ENCODE measurements around the gene ABHD5.

Gene ABHD5

DNA sequence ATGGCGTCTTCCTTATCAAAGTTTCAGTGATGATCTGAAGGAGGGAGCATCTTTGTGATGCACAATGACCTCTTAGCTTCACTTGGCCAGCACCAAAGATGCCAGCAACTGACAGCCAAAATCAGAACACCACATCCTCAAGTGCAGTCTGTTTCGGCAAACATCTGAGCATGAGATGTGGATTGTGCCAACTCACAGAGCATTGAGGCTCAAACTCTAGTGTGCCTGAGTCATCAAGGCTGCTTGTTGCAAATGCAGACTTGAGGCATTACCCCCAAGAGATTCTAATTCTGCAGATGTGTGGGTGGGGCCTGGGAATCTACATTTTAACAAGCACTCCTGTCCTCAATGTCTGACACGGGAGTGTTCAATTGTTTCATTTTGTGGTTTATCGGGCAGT, 35.8 kb downstream of the ABHD5 start:
- DNase-seq, result no peak

GRCh38 chr3:43727930-43728329, 37.2 kb downstream of the ABHD5 start:
- DNase-seq, result no peak

DNA sequence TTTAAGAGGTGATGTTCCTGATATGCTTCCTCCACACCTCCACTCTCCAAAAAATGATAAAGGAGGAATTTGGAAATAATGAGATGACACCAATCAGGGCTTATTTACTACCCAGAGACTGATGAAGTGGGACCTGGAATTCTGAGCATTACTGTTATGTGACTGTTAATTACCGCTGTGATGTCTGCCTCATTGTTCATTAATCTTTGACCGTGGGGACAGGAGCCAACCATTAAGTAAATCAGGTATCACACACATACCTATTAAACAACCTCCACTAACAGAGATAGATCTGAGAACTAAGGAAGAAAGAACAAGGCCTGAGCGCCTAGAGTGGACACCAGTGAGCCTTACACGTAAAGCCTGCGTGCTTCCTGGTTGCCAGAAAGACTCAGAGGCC, 37.7 kb downstream of the ABHD5 start:
- no peak for DNase-seq

GRCh38 chr3:43728947-43729346, 38.2 kb downstream of the ABHD5 start:
- no peak for DNase-seq

DNA sequence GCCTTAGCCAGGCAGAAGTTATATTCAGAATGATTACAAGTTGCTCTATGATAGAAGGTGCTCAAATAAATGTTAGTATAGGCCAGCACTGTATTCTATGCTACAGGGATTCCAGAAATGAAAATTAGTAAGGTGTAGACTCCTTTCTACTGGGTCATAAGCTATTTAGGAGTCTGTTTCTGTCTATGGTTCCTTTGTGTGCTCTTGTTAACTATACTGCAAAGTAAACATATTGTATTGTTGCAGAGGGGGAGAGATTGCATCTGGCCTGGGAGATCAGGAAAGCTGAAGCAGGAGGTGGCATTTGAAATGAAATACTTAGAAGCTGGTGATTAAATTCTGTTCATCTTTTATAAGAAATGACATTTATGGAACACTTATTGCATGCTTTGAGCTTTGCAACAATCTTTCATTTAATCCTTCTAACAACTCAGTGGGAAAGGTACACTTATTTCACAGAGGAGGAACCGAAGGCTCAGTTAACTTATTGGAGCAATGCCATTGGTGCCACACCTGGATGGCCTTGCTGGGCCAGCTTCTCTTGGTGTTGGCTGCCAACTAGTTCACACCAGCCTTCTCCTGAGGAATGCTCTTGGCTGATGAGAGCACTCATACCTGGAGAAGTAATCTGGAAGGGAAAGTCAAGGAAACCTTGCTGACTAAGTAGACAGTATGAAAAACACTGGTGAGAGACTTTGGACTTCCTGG, 39.1 kb downstream of the ABHD5 start:
- no peak for DNase-seq

DNA sequence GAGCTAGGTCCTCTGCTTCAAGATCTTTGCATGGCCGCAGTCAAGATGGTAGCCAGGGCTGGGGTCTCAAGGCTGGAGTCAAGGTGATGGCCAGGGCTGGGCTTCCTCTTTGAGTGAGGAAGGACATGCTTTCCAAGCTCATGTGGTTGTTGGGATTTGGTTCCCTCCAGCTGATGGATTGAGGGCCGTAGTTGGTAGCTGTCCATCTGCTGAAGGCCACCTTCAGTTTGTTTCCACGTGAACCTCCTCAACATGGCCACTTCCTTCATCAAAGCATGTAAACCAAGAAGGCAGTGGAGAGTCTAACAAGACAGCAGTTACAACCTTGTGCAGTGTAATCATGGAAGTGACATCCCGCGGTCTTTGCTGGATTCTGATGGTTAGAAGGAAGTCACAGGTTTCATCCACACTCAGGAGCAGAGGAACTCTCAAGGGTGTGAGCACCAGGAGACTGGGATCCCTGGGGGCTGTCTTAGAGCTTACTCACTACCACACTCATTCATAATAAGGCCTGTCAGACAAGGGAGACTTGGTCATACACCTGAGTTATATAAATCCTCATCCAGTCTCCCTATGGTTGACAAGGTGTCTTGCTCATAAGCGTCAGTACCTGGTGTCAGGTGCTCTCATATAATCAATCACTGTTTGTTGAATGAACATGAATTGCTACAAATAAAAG, 42.1 kb downstream of the ABHD5 start:
- DNase-seq, result no peak

GRCh38 chr3:43733459-43734384, 43.0 kb downstream of the ABHD5 start:
- DNase-seq, result no peak

GRCh38 chr3:43734685-43735084, 43.9 kb downstream of the ABHD5 start:
- no peak for DNase-seq

DNA sequence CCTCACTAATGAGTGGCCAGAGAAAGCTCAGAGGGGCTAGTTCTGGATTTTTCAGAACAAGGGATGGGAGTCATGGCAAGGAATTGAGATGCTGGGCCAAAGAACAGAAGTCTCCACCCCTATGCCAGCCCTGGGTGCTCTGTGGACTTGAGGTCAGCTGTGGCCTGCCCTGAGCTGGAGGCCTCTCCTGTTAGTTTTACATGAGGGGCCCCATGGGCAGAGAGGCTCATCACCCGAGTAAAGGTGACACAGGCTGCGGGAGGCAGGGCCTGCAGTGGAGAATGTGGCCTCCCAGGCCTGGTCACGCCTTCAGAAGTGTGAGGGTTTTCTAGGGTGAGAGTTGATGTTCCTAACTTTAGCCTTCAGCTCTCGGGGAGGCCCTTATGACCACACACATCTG, 44.9 kb downstream of the ABHD5 start:
- no peak for DNase-seq

DNA sequence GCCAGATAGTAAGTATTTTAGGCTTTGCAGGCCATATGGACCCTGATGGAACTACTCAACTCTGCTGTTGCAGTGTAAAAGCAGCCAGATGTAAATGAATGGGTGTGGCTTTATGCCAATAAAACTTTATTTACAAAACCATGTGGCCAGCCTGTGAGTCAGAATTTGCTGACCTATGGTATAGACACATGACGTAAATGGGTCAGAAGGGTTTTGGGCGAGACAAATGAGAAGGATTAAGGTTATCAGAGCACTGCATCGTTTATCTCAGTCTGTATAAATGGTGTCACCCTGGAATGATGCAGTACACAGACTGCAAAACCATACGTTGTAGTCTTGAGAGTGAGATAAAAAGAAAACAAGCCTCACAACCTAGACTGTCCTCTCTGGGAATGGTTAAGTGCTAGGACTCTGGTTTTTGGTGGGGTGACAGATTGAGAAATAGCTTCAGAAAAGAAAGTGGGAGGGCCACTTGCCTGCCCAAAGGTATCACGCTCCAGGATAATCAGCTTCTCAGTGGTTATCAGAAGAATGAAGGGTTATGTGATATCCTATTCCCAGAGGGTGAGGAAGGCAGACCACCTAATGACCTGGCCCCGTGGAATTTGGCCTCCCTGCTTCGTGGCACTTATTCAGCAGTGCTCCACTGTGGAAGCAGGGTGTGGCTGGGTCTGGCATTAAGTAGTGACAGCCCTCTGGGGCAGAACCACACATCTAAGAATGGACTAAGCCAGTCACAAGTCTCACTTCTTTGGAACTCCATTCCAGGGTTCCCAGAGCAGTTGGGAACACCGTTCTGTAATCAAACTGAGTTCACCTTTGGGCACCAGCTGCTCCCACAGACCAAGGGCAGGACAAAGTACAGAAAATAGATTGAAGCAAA, 46.1 kb downstream of the ABHD5 start:
- no peak for DNase-seq

GRCh38 chr3:43738305-43738704, 47.6 kb downstream of the ABHD5 start:
- no peak for DNase-seq

GRCh38 chr3:43742920-43743319, 52.2 kb downstream of the ABHD5 start:
- DNase-seq, result peak; percentile 40

- no peak for DNase-seq
Observed at GRCh38 chr3:43747641-43748040, 56.9 kb downstream of the ABHD5 start.

- DNase-seq, result no peak
Observed at GRCh38 chr3:43748179-43748578, 57.4 kb downstream of the ABHD5 start.

- DNase-seq, result no peak
Observed at GRCh38 chr3:43748645-43749044, 57.9 kb downstream of the ABHD5 start.

DNA sequence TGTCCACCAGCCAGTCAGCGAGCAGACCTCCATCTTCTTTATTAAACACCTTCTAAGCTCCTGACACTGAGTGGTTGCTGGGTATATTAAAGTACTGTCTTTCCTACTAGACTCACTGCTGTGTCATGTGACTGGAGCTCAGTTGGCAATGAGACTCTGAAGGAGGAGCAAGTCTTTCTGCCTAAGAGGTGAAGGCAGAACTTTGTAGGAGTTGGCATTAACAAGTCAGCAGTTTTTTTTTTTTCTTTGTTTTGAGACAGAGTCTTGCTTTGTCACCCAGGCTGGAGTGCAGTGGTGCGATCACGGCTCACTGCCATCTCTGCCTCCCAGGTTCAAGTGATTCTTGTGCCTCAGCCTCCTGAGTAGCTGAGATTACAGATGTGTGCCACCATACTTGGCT, 62.2 kb downstream of the ABHD5 start:
- no peak for DNase-seq

- no peak for DNase-seq
Observed at GRCh38 chr3:43753741-43754715, 63.3 kb downstream of the ABHD5 start.

- no peak for DNase-seq
Observed at GRCh38 chr3:43755516-43756200, 64.9 kb downstream of the ABHD5 start.

DNA sequence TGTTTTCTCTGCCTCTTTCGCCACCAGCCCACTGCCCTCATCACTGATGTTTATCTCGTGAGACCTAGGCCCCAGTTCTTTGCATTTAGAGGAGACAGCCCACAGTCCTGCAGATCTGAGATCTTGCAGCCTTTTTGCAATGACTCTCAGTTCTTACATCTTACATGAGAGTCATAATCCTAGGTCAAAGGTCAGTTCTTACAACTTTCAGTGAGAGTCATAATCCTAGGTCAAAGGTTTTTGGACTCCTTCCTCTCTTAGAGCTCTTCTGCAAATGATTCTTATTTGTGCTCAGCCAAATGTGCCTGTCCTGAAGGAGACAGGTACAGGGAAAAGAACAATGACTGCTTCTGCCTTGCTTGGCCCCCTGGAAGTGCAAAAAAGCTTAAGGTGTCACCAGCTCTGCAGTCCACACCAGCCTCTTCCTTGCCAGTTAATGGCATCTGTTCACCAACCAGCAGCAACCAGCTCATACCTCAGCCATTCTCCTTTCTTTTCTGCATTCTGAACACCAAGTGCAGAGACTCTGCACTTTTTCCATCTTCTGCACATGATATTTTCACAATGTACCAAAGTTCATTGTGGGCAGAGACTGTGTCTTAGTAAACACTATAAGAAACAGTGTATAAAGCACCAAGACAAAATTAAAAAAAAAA, 67.1 kb downstream of the ABHD5 start:
- no peak for DNase-seq

DNA sequence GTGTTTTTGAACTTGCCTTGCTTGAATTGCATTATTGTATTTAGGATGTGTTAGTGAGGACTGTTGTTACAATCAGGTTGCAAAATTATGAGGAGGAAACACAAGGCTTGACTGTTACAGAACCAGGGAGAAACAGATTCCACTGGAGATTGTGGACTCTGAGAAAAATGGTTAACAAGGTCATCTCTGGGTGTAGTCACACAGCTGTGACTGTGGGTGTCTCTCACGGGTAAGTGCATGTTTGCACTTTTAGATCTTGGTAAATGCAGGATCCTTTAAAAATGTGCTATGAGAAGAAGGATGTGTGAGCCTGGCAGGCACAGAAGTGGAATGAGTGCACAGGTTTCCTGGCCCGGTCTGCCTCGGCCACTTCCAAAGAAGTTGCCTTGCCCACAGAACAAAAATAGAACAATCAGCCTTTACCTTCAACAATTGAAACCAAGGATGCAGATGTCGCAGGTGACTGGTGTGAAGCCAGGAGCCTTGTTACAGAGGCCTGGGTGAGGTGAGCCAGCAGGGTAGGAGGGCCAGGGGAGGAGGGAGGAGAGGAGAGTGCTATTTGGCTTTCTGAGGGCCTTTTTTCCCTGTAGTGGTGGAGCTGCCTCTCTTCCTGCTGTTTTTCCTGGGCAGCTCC, 68.0 kb downstream of the ABHD5 start:
- DNase-seq, result no peak
